HFFc6 (cell line): ENCODE measurements around the gene NHLRC4. TPM values are rescaled to one million over a fixed set of nuclear protein-coding genes. Genes with fewer than 3 reads are reported as not detected.

Experiments
- DNase-seq: peaks from one replicate; pipeline ENCODE4 v3.0.0-alpha.2; 2018
- H3K27ac Mint-ChIP-seq: 2 replicates; pipeline ENCODE4 v1.8.0; 2020; ENCODE audit warnings: mild to moderate bottlenecking, mixed read lengths
- H3K27me3 Mint-ChIP-seq: 2 replicates; pipeline ENCODE4 v1.8.0; 2021; ENCODE audit warnings: mild to moderate bottlenecking, moderate library complexity, mixed read lengths; ENCODE audit not compliant: insufficient read depth
- H3K36me3 Mint-ChIP-seq: 2 replicates; pipeline ENCODE4 v1.8.0; 2021; ENCODE audit warnings: low read depth, mixed read lengths
- H3K4me1 Mint-ChIP-seq: 2 replicates; pipeline ENCODE4 v1.8.0; 2020; ENCODE audit warnings: low read depth, mixed read lengths
- H3K4me3 Mint-ChIP-seq: 2 replicates; pipeline ENCODE4 v1.8.0; 2020; ENCODE audit warnings: mild to moderate bottlenecking, moderate library complexity, mixed read lengths
- H3K9me3 Mint-ChIP-seq: 2 replicates; pipeline ENCODE4 v1.8.0; 2020; ENCODE audit warnings: mild to moderate bottlenecking, mixed read lengths
- total RNA-seq, 6 experiments: library from RNA; stranded (reverse); fragmentation: NEBNext Ultra II Directional; extraction: Animal tissue kit (Norgen Biotek cat#: 25700); gene quantifications; 2 replicates in 1 of 6; 3 replicates in 5 of 6; pipeline ENCODE4 v1.2.3, GENCODE V29; 2021
- TF ChIP-seq, protein P1 (sequence below): fragments of 200-600 bp; sonication (generic); IDR thresholded peaks from 2 replicates; pipeline ENCODE4 v1.5.0; 2021; ENCODE audit warnings: antibody characterized with exemption, mild to moderate bottlenecking

Gene NHLRC4
- total RNA-seq, 6 experiments from 2014 or later = 0.24 to 0.58 (median 0.28) TPM; not detected in 1

- Mint-ChIP-seq H3K27me3 (no peaks in the 10 kb centered on the region; the same call in none of the 2 replicates), H3K4me1 (no peaks in the 10 kb centered on the region), H3K36me3 (peaks cover 4% of the 10 kb centered on the region; the same call in 1 of the 2 replicates)
Measured at GRCh38 chr16:546909-547770, 19.7 kb upstream of the NHLRC4 start.

DNA sequence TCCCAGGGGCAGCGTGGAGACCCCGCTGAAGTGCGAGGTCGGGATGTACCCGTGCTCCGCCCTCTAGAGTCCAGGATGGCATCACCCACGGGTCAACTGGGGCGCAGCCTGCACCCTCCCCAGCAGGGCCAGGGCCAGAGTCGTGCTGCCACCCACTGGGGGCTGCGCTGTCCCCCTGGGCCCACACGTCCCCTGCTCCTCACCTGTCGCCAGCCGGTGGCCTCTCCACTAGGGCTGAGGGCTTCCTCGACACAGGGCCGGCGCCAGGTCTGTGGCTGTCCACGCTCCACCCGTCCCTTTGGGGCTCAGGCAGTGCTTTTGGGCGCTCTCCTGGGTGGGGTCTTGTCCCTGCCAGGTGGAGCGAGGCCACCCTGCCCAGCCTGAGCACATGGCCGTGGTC lies 18.2 kb upstream of the NHLRC4 start:
- Mint-ChIP-seq H3K9me3 (no peaks in the 10 kb centered on the region), H3K27ac (no peak overlapping the region), H3K27me3 (no peaks in the 10 kb centered on the region; the same call in none of the 2 replicates), H3K36me3 (no peaks in the 10 kb centered on the region), H3K4me1 (no peaks in the 10 kb centered on the region), H3K4me3 (no peak overlapping the region)
- TF ChIP-seq, protein P1, sequence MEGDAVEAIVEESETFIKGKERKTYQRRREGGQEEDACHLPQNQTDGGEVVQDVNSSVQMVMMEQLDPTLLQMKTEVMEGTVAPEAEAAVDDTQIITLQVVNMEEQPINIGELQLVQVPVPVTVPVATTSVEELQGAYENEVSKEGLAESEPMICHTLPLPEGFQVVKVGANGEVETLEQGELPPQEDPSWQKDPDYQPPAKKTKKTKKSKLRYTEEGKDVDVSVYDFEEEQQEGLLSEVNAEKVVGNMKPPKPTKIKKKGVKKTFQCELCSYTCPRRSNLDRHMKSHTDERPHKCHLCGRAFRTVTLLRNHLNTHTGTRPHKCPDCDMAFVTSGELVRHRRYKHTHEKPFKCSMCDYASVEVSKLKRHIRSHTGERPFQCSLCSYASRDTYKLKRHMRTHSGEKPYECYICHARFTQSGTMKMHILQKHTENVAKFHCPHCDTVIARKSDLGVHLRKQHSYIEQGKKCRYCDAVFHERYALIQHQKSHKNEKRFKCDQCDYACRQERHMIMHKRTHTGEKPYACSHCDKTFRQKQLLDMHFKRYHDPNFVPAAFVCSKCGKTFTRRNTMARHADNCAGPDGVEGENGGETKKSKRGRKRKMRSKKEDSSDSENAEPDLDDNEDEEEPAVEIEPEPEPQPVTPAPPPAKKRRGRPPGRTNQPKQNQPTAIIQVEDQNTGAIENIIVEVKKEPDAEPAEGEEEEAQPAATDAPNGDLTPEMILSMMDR = no peak
- no peak for DNase-seq

More at GRCh38 chr16:546909-547770, 19.7 kb upstream of the NHLRC4 start:
- TF ChIP-seq, protein P1 = no peak
- H3K9me3 Mint-ChIP-seq = no peaks in the 10 kb centered on the region
- no peak overlapping the region for H3K27ac Mint-ChIP-seq
- no peak overlapping the region for H3K4me3 Mint-ChIP-seq
- no peak for DNase-seq

GRCh38 chr16:549544-550263 lies 17.1 kb upstream of the NHLRC4 start:
- Mint-ChIP-seq H3K4me3 (no peak overlapping the region), H3K4me1 (peaks cover 6% of the 10 kb centered on the region), H3K9me3 (no peaks in the 10 kb centered on the region), H3K36me3 (no peaks in the 10 kb centered on the region), H3K27me3 (no peaks in the 10 kb centered on the region; the same call in none of the 2 replicates), H3K27ac (no peak overlapping the region)
- TF ChIP-seq, protein P1 = peak; percentile 38; the same call in 1 of the 2 replicates
- no peak for DNase-seq

GRCh38 chr16:551210-551609 lies 15.6 kb upstream of the NHLRC4 start:
- H3K4me3 Mint-ChIP-seq = no peak overlapping the region
- no peaks in the 10 kb centered on the region for H3K9me3 Mint-ChIP-seq
- H3K27me3 Mint-ChIP-seq = no peaks in the 10 kb centered on the region
- no peak overlapping the region for H3K27ac Mint-ChIP-seq
- peaks cover 8% of the 10 kb centered on the region for H3K4me1 Mint-ChIP-seq
- H3K36me3 Mint-ChIP-seq = no peaks in the 10 kb centered on the region
- no peak for DNase-seq
- TF ChIP-seq, protein P1 = no peak

DNA sequence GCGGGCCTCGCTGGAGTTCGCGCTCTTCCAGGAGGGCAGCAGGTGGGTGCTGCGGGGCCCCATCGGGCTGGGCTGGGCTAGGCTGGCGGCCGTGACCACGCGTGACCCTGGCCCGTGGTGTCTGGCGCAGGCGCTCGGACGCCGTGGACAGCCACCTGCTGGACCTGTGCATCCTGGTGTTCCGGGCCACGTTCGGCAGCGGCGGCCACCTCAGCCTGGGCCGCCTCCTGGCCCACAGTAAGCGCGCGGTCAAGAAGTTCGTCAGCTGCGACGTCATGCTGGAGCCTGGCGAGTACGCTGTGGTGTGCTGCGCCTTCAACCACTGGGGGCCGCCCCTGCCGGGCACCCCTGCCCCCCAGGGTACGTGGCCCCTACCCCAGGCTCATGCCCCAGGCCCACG lies 14.6 kb upstream of the NHLRC4 start:
- Mint-ChIP-seq H3K9me3 (no peaks in the 10 kb centered on the region), H3K27ac (no peak overlapping the region), H3K4me1 (peaks cover 8% of the 10 kb centered on the region), H3K27me3 (no peaks in the 10 kb centered on the region), H3K36me3 (no peaks in the 10 kb centered on the region), H3K4me3 (no peak overlapping the region)
- no peak for DNase-seq
- TF ChIP-seq, protein P1 = no peak
